MM.1S (cell line): ENCODE data around the gene GARS1.
"Not testable (repeated sequence)": the region's sequence is repeated elsewhere in the genome, so short reads cannot be mapped to it uniquely, and the experiment has no call there.

Source experiments
- DNase-seq: peaks from one replicate; pipeline ENCODE4 v3.0.0-alpha.2; 2015
- H2AFZ ChIP-seq: fragments of 300-600 bp; sonication (generic); 2 replicates; pipeline ENCODE4 v1.6.0; 2016; ENCODE audit warnings: antibody characterized with exemption, low read length
- H3F3A ChIP-seq: fragments of 300-600 bp; sonication (generic); 2 replicates; pipeline ENCODE4 v1.6.1; 2016; ENCODE audit warnings: mild to moderate bottlenecking, antibody characterized with exemption, low read length, moderate library complexity, mixed read lengths; ENCODE audit not compliant: insufficient read depth
- H3K27ac ChIP-seq: fragments of 300-600 bp; sonication (generic); 2 replicates; pipeline ENCODE4 v1.5.1; 2016; ENCODE audit warnings: mild to moderate bottlenecking, low read length
- H3K27me3 ChIP-seq: fragments of 300-600 bp; sonication (generic); replicated peaks from 2 replicates; pipeline ENCODE4 v1.6.0; 2016; ENCODE audit warnings: low read length; ENCODE audit not compliant: insufficient read depth
- H3K36me3 ChIP-seq: fragments of 300-600 bp; sonication (generic); replicated peaks from 2 replicates; pipeline ENCODE4 v1.6.1; 2016; ENCODE audit warnings: mild to moderate bottlenecking, low read length, mixed read lengths; ENCODE audit not compliant: insufficient read depth
- H3K4me1 ChIP-seq: fragments of 300-600 bp; sonication (generic); 2 replicates; pipeline ENCODE4 v1.6.1; 2016; ENCODE audit warnings: low read length, mixed read lengths
- H3K4me2 ChIP-seq: fragments of 300-600 bp; sonication (generic); 2 replicates; pipeline ENCODE4 v1.6.0; 2016; ENCODE audit warnings: low read depth, low read length
- H3K4me3 ChIP-seq: fragments of 300-600 bp; sonication (generic); 2 replicates; pipeline ENCODE4 v1.5.1; 2016; ENCODE audit warnings: low read length, mixed read lengths
- H3K79me2 ChIP-seq: fragments of 300-600 bp; sonication (generic); 2 replicates; pipeline ENCODE4 v1.6.1; 2016; ENCODE audit warnings: mixed run types, low read length, mixed read lengths
- H3K9ac ChIP-seq: fragments of 300-600 bp; sonication (generic); 2 replicates; pipeline ENCODE4 v1.6.1; 2016; ENCODE audit warnings: low read length, mixed read lengths
- H3K9me2 ChIP-seq: fragments of 300-600 bp; sonication (generic); replicated peaks from 2 replicates; pipeline ENCODE4 v1.6.1; 2016; ENCODE audit warnings: mild to moderate bottlenecking, low read length, mixed read lengths; ENCODE audit not compliant: insufficient read depth
- H3K9me3 ChIP-seq: fragments of 300-600 bp; sonication (generic); replicated peaks from 2 replicates; pipeline ENCODE4 v1.6.1; 2016; ENCODE audit warnings: mild to moderate bottlenecking, low read length, mixed read lengths; ENCODE audit not compliant: insufficient read depth
- H4K20me1 ChIP-seq: fragments of 300-600 bp; sonication (generic); 2 replicates; pipeline ENCODE4 v1.6.1; 2016; ENCODE audit warnings: mild to moderate bottlenecking, low read length, moderate library complexity, mixed read lengths; ENCODE audit not compliant: insufficient read depth
- CTCF ChIP-seq: fragments of 300-600 bp; sonication (generic); IDR thresholded peaks from 2 replicates; pipeline ENCODE4 v1.5.1; 2016; ENCODE audit warnings: antibody characterized with exemption, low read length, mixed read lengths
- EZH2 ChIP-seq: fragments of 300-600 bp; sonication (generic); optimal IDR thresholded peaks from 2 replicates; pipeline ENCODE3; 2017; ENCODE audit warnings: low read depth, mild to moderate bottlenecking, antibody characterized with exemption, low read length, mixed read lengths
- EZH2phosphoT487 ChIP-seq: fragments of 300-600 bp; sonication (generic); IDR thresholded peaks from 2 replicates; pipeline ENCODE4 v1.6.1; 2018; ENCODE audit warnings: antibody characterized with exemption, low read length

Gene GARS1

DNA sequence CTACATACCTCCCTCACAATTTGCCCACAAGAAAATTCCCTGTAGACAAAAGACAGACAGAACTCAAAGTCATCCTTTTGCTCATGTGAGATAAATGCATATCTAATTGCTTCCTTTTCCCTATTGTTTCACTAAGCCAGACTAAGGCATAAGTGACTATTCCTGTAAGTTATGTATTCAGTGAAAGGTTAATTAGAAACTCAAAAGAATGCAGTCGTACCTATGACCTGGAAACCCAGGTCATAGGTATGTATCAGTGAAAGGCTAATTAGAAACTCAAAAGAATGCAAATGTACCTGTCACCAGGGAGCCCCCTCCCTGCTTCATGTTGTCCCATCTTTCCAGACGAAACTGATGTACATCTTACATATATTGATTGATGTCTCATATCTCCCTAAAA is 10.3 kb upstream of the GARS1 start:
- H3K79me2 ChIP-seq, result peaks cover 11% of the 10 kb centered on the region; the same call in 1 of the 2 replicates
- no peak for DNase-seq
- no peaks in the 10 kb centered on the region for H4K20me1 ChIP-seq
- no peaks in the 10 kb centered on the region for H3K9me2 ChIP-seq
- no peak overlapping the region for H2AFZ ChIP-seq
- no peak overlapping the region for H3K4me3 ChIP-seq
- H3K9me3 ChIP-seq, result no peaks in the 10 kb centered on the region
- no peak overlapping the region for H3K27ac ChIP-seq
- H3F3A ChIP-seq, result no peaks in the 10 kb centered on the region
- no peak overlapping the region for H3K4me2 ChIP-seq
- H3K36me3 ChIP-seq, result no peaks in the 10 kb centered on the region
- H3K4me1 ChIP-seq, result no peaks in the 10 kb centered on the region
- H3K27me3 ChIP-seq, result no peaks in the 10 kb centered on the region
- H3K9ac ChIP-seq, result no peak overlapping the region
- TF ChIP-seq EZH2phosphoT487 (no peak), EZH2 (no peak), CTCF (no peak)

DNA sequence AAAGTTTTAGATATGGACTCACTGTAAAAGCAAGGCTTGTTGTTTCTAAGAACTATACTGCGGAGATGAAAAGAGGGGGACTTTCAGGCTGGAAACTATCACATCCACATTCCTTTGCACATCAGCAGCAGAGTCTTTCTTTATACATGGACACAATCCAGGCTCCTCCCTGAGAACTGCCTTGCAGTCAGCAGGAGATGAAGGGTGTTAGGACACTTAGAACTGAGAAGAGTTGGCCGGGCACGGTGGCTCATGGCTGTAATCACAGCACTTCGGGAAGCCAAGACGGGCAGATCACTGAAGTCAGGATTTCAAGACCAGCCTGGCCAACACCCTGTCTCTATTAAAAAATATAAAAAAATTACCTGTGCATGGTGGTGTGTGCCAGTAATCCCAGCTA is 9.7 kb upstream of the GARS1 start:
- no peaks in the 10 kb centered on the region for H3K4me1 ChIP-seq
- no peak overlapping the region for H3K4me3 ChIP-seq
- no peak overlapping the region for H2AFZ ChIP-seq
- H3K9me2 ChIP-seq, result no peaks in the 10 kb centered on the region
- TF ChIP-seq EZH2, result no peak
- TF ChIP-seq CTCF, result no peak
- no peak for TF ChIP-seq EZH2phosphoT487
- no peaks in the 10 kb centered on the region for H3K9me3 ChIP-seq
- no peaks in the 10 kb centered on the region for H4K20me1 ChIP-seq
- H3K27ac ChIP-seq, result no peak overlapping the region
- H3K4me2 ChIP-seq, result no peak overlapping the region
- no peak overlapping the region for H3K9ac ChIP-seq
- no peaks in the 10 kb centered on the region for H3K36me3 ChIP-seq
- DNase-seq, result no peak
- no peaks in the 10 kb centered on the region for H3K27me3 ChIP-seq
- H3F3A ChIP-seq, result no peaks in the 10 kb centered on the region
- H3K79me2 ChIP-seq, result peaks cover 13% of the 10 kb centered on the region

GRCh38 chr7:30585675-30586074 is 9.0 kb upstream of the GARS1 start:
- H3K9me3 ChIP-seq, result no peaks in the 10 kb centered on the region
- no peak overlapping the region for H3K4me2 ChIP-seq
- H3F3A ChIP-seq, result no peaks in the 10 kb centered on the region
- TF ChIP-seq CTCF (no peak), EZH2 (no peak), EZH2phosphoT487 (no peak)
- no peak overlapping the region for H3K4me3 ChIP-seq
- no peaks in the 10 kb centered on the region for H4K20me1 ChIP-seq
- H3K27ac ChIP-seq, result no peak overlapping the region
- H3K9ac ChIP-seq, result no peak overlapping the region
- DNase-seq, result no peak
- no peaks in the 10 kb centered on the region for H3K4me1 ChIP-seq
- H3K36me3 ChIP-seq, result no peaks in the 10 kb centered on the region
- no peaks in the 10 kb centered on the region for H3K9me2 ChIP-seq
- H3K79me2 ChIP-seq, result peaks cover 17% of the 10 kb centered on the region
- H2AFZ ChIP-seq, result no peak overlapping the region
- H3K27me3 ChIP-seq, result no peaks in the 10 kb centered on the region

DNA sequence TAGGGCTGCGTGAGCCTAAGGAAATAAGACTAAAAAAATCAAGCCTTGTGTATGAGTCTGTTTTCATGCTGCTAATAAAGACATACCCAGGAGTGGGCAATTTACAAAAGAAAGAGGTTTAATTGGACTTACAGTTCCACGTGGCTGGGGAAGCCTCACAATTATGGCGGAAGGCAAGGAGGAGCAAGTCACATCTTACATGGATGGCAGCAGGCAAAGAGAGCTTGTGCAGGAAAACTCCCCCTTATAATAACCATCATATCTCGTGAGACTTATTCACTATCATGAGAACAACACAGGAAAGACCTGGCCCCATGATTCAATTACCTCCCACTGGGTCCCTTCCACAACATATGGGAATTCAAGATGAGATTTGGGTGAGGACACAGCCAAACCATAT is 7.1 kb upstream of the GARS1 start:
- H3K9me3 ChIP-seq, H4K20me1 ChIP-seq, H3F3A ChIP-seq, H3K4me1 ChIP-seq, H3K27ac ChIP-seq, H2AFZ ChIP-seq, DNase-seq, H3K9me2 ChIP-seq, H3K27me3 ChIP-seq, H3K4me2 ChIP-seq, H3K36me3 ChIP-seq, H3K9ac ChIP-seq, H3K4me3 ChIP-seq: not testable (repeated sequence)
- H3K79me2 ChIP-seq, result peaks cover 32% of the 10 kb centered on the region
